Right lobe of liver (tissue), 4 donors: ENCODE data around the gene PFDN4.

ENCODE experiments used
- CTCF ChIP-seq, 4 donors: fragments of 200-600 bp in 3 of 4; fragments of 450-650 bp in 1 of 4; IDR thresholded peaks; one replicate each; pipeline versions ENCODE4 v1.5.1 to v1.8.0; 2016 to 2022; ENCODE audit warnings: antibody characterized with exemption in 4 of 4, mild to moderate bottlenecking in 2 of 4
- POLR2A ChIP-seq: fragments of 450-650 bp; IDR thresholded peaks from one replicate; pipeline ENCODE4 v1.6.1; 2017; ENCODE audit warnings: antibody characterized with exemption, mild to moderate bottlenecking
- donor health status: DM: no; HTN: no; CAD: no.
- donor health status: DM: no; HTN: no; CAD: no.
- donor health status: DM: no; HTN: yes; CAD: no.

GRCh38 chr20:54195483-54196472 lies 12.1 kb upstream of the PFDN4 start:
- TF ChIP-seq CTCF (IDR thresholded peaks at IDR 0.05): no peak
- TF ChIP-seq POLR2A: no peak
